HUES48 (cell line): ENCODE measurements around the gene CLSTN2.

Experiments used
- H3K27ac ChIP-seq: one replicate; pipeline ENCODE4 v1.7.0; 2013; ENCODE audit warnings: low read depth, low read length, inconsistent platforms
- H3K27me3 ChIP-seq: 2 replicates; pipeline ENCODE4 v1.6.1; 2013; ENCODE audit warnings: mild to moderate bottlenecking, low read length; ENCODE audit not compliant: control insufficient read depth, insufficient read depth
- H3K36me3 ChIP-seq: 2 replicates; pipeline ENCODE4 v1.6.1; 2013; ENCODE audit warnings: low read length; ENCODE audit not compliant: control insufficient read depth, insufficient read depth
- H3K4me1 ChIP-seq: 2 replicates; pipeline ENCODE4 v1.6.1; 2013; ENCODE audit warnings: mild to moderate bottlenecking, low read length; ENCODE audit not compliant: control insufficient read depth, insufficient read depth
- H3K4me3 ChIP-seq: 2 replicates; pipeline ENCODE4 v1.5.1; 2013; ENCODE audit warnings: mild to moderate bottlenecking, low read depth, low read length
- H3K9ac ChIP-seq: 2 replicates; pipeline ENCODE4 v1.6.1; 2013; ENCODE audit warnings: mild to moderate bottlenecking, low read depth, low read length, moderate library complexity
- H3K9me3 ChIP-seq: 2 replicates; pipeline ENCODE4 v1.6.1; 2013; ENCODE audit warnings: low read length; ENCODE audit not compliant: control insufficient read depth, insufficient read depth

Gene CLSTN2

GRCh38 chr3:139917226-139917785, 17.7 kb upstream of the CLSTN2 start:
- H3K9me3 ChIP-seq = no peaks in the 10 kb centered on the region
- H3K36me3 ChIP-seq = no peaks in the 10 kb centered on the region
- H3K4me1 ChIP-seq = no peaks in the 10 kb centered on the region
- H3K4me3 ChIP-seq = no peak overlapping the region
- no peaks in the 10 kb centered on the region for H3K27me3 ChIP-seq
- no peak overlapping the region for H3K9ac ChIP-seq
- no peak overlapping the region for H3K27ac ChIP-seq

DNA sequence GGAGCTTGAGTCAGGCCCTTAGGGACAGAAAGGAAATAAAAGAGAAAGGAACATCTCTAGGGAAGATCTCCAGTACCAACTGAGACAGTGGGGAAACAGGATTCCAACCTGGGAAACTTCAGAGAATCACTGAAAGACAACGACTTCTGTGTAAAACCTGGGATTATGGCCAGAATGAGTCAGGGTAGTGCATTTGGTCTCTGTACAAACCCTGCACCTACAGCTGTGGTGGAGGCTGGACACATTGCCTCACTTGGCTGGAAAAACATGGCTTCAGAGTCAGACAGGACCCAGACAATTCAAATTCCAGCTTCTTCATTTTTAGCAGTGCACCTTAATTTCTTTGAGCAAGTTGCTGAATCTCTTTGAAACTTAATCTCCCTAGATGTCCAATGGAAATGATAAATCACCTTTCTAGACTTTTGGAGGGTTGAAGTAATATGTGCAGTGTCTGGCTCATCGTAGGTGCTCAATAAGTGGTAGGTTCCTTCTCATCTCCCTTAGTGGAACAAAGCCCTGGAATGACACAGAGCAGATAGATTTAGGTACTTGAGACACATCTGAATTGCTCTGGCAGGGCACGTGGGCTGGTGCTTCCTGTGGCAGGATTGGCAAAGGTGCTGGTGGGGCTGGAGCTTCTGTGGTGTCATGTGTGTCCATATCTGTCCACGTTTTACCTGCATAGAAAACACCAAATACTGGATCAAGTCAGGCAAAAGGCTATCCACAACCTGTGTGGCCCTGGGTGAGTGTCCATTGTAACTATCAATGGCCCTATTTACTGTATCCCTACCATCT, 6.1 kb upstream of the CLSTN2 start:
- no peak overlapping the region for H3K27ac ChIP-seq

GRCh38 chr3:139930211-139930610, 4.8 kb upstream of the CLSTN2 start:
- Histone ChIP-seq H3K4me1 (no peaks in the 10 kb centered on the region), H3K4me3 (no peak overlapping the region), H3K9ac (no peak overlapping the region), H3K27ac (no peak overlapping the region), H3K36me3 (no peaks in the 10 kb centered on the region), H3K9me3 (no peaks in the 10 kb centered on the region), H3K27me3 (peaks cover 15% of the 10 kb centered on the region)

More for the DNA sequence above, 6.1 kb upstream of the CLSTN2 start:
- no peak overlapping the region for H3K4me3 ChIP-seq
- H3K36me3 ChIP-seq = no peaks in the 10 kb centered on the region
- H3K9me3 ChIP-seq = no peaks in the 10 kb centered on the region
- no peaks in the 10 kb centered on the region for H3K4me1 ChIP-seq
- H3K27me3 ChIP-seq = peaks cover 6% of the 10 kb centered on the region
- H3K9ac ChIP-seq = no peak overlapping the region

DNA sequence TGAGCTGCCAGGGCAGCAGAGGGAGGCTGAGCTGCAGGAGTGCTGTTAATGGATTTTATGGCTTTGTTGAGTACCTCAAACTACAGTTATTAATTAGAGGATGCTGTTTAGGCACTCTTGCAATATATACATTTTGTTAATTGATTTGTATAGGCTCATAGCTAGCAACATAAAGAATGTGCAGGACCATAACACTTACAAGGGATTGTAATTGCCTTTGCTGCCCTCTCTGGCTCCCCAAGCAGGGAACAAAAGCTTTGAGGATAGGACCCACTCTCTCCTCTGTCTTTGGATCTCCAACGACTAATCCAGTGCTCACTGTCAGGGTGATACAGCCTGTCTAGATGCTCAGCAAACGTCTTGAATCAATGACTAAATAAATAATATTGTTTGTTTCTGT, 1.2 kb upstream of the CLSTN2 start:
- Histone ChIP-seq H3K36me3 (no peaks in the 10 kb centered on the region), H3K4me1 (peaks cover 10% of the 10 kb centered on the region), H3K27ac (no peak overlapping the region), H3K4me3 (no peak overlapping the region), H3K9ac (no peak overlapping the region), H3K9me3 (no peaks in the 10 kb centered on the region), H3K27me3 (peaks cover 44% of the 10 kb centered on the region)

GRCh38 chr3:139934613-139935015, 371 bp upstream of the CLSTN2 start:
- Histone ChIP-seq H3K27ac (no peak overlapping the region), H3K27me3 (peaks cover 50% of the 10 kb centered on the region), H3K9me3 (no peaks in the 10 kb centered on the region), H3K4me1 (peaks cover 10% of the 10 kb centered on the region), H3K36me3 (no peaks in the 10 kb centered on the region), H3K4me3 (peak overlapping the region; percentile 68), H3K9ac (no peak overlapping the region)

DNA sequence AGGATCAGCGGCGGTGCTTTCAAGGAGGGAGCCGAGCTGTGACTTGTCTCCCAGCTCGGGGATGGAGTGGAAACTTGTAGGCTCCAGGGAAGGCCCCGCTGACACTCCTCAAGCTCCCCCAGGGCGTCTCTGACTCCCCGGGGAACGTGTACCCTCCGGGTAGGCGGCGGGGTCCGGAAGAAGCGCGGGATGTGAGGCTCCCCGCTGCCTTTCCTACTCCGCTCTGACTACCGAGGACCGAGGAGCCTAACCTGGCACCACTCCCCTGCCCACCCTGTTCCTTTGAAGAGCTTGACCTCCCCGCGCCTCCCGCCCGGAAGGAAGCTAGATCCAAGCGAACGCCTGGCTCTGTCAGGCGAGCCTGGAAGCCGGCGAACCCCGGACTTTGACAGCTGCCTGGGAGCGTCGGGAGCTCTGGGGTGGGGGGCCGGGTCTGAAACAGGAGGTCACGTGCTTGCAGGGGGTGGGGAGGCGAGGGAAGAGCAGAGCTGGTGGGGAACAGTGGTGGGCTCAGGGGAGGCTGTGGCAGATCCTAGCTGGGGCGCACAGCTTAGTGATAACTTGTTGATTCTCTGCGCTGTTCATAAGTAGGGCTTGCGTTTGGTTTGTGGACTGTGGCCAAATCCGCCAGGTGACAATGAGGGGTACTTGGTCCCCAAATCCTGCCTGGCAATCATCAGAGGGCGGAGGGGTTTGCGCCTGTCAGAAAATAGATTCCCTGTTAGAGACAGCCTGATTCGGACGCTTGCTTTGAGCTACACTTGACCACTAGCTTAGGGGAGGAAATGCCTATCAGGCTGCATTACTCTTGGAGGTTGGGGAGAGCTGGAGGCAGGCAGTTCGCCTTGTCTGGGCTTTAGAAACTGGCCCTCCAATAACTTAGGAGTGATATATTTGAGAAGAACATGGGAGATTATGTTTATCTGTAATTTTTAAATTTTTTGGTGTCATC, 1.2 kb downstream of the CLSTN2 start:
- H3K4me1 ChIP-seq = peaks cover 10% of the 10 kb centered on the region
- H3K4me3 ChIP-seq = peak overlapping the region; percentile 68
- no peaks in the 10 kb centered on the region for H3K36me3 ChIP-seq
- H3K27ac ChIP-seq = no peak overlapping the region
- H3K9me3 ChIP-seq = no peaks in the 10 kb centered on the region
- peaks cover 54% of the 10 kb centered on the region for H3K27me3 ChIP-seq
- no peak overlapping the region for H3K9ac ChIP-seq

DNA sequence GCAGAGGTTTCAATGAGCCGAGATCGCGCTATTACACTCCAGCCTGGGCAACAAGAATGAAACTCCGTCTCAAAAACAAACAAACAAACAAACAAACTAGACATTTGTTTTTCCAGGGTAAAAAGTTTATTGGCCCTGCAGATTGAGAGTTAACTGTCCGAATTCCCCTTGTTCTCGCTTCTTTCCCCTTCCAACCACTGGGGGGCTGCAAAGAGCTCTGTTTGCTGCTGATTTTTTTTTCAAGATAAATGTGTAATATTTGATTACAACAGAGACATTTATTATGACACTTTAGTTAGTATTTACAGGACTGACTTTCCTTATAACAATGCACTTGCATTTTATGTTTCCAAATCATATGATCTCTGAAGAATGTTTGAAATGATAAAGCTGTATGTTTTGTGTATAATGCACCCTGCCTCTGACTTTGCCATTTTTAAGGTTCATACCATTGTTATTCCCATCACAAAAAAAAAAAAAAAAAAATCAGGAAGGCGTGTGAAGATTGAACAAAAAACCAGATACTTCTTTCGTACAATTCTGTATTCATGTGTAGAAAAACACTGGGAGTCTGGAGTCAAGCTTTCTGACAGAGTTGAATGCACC, 2.8 kb downstream of the CLSTN2 start:
- H3K36me3 ChIP-seq = no peaks in the 10 kb centered on the region
- H3K27me3 ChIP-seq = peaks cover 54% of the 10 kb centered on the region
- peaks cover 10% of the 10 kb centered on the region for H3K4me1 ChIP-seq
- H3K9me3 ChIP-seq = no peaks in the 10 kb centered on the region
- H3K4me3 ChIP-seq = no peak overlapping the region
- no peak overlapping the region for H3K9ac ChIP-seq
- no peak overlapping the region for H3K27ac ChIP-seq

- no peaks in the 10 kb centered on the region for H3K36me3 ChIP-seq
- H3K27me3 ChIP-seq = peaks cover 42% of the 10 kb centered on the region
- peaks cover 10% of the 10 kb centered on the region for H3K4me1 ChIP-seq
- H3K4me3 ChIP-seq = no peak overlapping the region
- no peak overlapping the region for H3K27ac ChIP-seq
- no peak overlapping the region for H3K9ac ChIP-seq
- H3K9me3 ChIP-seq = no peaks in the 10 kb centered on the region
Measured at GRCh38 chr3:139939681-139940190, 4.8 kb downstream of the CLSTN2 start.

- Histone ChIP-seq H3K27ac (no peak overlapping the region), H3K27me3 (peaks cover 35% of the 10 kb centered on the region), H3K4me3 (no peak overlapping the region), H3K4me1 (peaks cover 6% of the 10 kb centered on the region), H3K36me3 (no peaks in the 10 kb centered on the region), H3K9me3 (no peaks in the 10 kb centered on the region), H3K9ac (no peak overlapping the region)
Measured at GRCh38 chr3:139940622-139941021, 5.6 kb downstream of the CLSTN2 start.

- no peaks in the 10 kb centered on the region for H3K9me3 ChIP-seq
- H3K27me3 ChIP-seq = peaks cover 25% of the 10 kb centered on the region
- no peak overlapping the region for H3K27ac ChIP-seq
- no peak overlapping the region for H3K9ac ChIP-seq
- H3K4me3 ChIP-seq = no peak overlapping the region
- H3K36me3 ChIP-seq = no peaks in the 10 kb centered on the region
- no peaks in the 10 kb centered on the region; the same call in 1 of the 2 replicates for H3K4me1 ChIP-seq
Measured at GRCh38 chr3:139941580-139941979, 6.6 kb downstream of the CLSTN2 start.
